Measurements from ENCODE around the gene AKR1B15. TPM values are rescaled to one million over a fixed set of nuclear protein-coding genes. Genes with fewer than 3 reads are reported as not detected.

Gene AKR1B15
- total and polyA plus RNA-seq, 9 of the 15 experiments (the other 6 are each of a cell fraction or from before 2014, with no cell fraction given), result not detected

- 2% methylated on average over 5 of the region's 5 CpGs for whole genome bisulfite sequencing (ENCODE audit: insufficient coverage, low coverage, missing lambda C conversion rate)
- H4K20me1 ChIP-seq (replicated peaks; ENCODE audit: control insufficient read depth, insufficient read depth, low read length), result no peaks in the 10 kb centered on the region
- BruUV-seq (replicated peaks), result no TSS peak
- no peak overlapping the region for H3K4me2 ChIP-seq (ENCODE audit: insufficient read depth, low read length)
- FAIRE-seq (no peak), DNase-seq (ENCODE audit: extremely low read depth in 1 of 4, low spot score in 3 of 4) (no peak), ATAC-seq (no peak)
- H3K4me3 ChIP-seq, result no peak overlapping the region
- H3K9me1 ChIP-seq (ENCODE audit: control insufficient read depth, insufficient read depth, low read length), result no peaks in the 10 kb centered on the region
- no peaks in the 10 kb centered on the region; a peak in 1 of 5 replicates for H3K4me1 ChIP-seq (replicated peaks in 1 of 2; ENCODE audit: control insufficient read depth in 2 of 2, insufficient read depth in 2 of 2, low read length in 2 of 2)
- ChIA-PET CTCF (ENCODE audit: low intra/inter-chr PET ratio) (no interaction called here), POLR2A (interaction anchor here (0.8 to 1.0 kb wide), 2 partner anchors 12 to 29 kb away, joined by 3 read pairs; no protein-coding TSS in a partner anchor)
- H2AFZ ChIP-seq (ENCODE audit: low read depth, low read length), result no peak overlapping the region
- H3K9me3 ChIP-seq (replicated peaks; ENCODE audit: control insufficient read depth, insufficient read depth, low read depth, low read length), result no peaks in the 10 kb centered on the region
- intact Hi-C loops (cut with micrococcal nuclease) (no loop called here), in situ Hi-C loops (cut with MboI) (no loop called here)
- no peak overlapping the region for H3K9ac ChIP-seq (ENCODE audit: insufficient read depth in 1 of 2, low read depth in 2 of 2, low read length in 2 of 2)
- H3K79me2 ChIP-seq (ENCODE audit: control insufficient read depth, insufficient read depth, low read length), result no peaks in the 10 kb centered on the region
- H3K27ac ChIP-seq (ENCODE audit: extremely low read depth, low read depth, low read length), result no peak overlapping the region
- H3K27me3 ChIP-seq (ENCODE audit: control insufficient read depth in 2 of 2, insufficient read depth in 2 of 2, low read length in 2 of 2), result peaks cover 4 to 29% of the 10 kb centered on the region in 2 experiments; a peak in 3 of 5 replicates
- H3K36me3 ChIP-seq (ENCODE audit: control insufficient read depth, insufficient read depth, low read length), result no peaks in the 10 kb centered on the region
- no peak for TF ChIP-seq ZNF124 (CRISPR knock-in tag; IDR thresholded peaks at IDR 0.05)
- TF ChIP-seq HMGXB4 (CRISPR knock-in tag; IDR thresholded peaks at IDR 0.05), result no peak
- no peak for TF ChIP-seq STAT6 (CRISPR knock-in tag; IDR thresholded peaks at IDR 0.05)
- TF ChIP-seq ZC3H11A (IDR thresholded peaks at IDR 0.05; ENCODE audit: low read depth, low read length), result no peak
- TF ChIP-seq ZNF57 (CRISPR knock-in tag; IDR thresholded peaks at IDR 0.05), result no peak
- no peak for TF ChIP-seq GTF2B (IDR thresholded peaks at IDR 0.05; ENCODE audit: extremely low read depth, insufficient read length)
- no peak for TF ChIP-seq NFE2 (IDR thresholded peaks at IDR 0.05; ENCODE audit: low read depth)
- TF ChIP-seq POLR2G (IDR thresholded peaks at IDR 0.05; ENCODE audit: low read depth, low read length), result no peak
- no peak for TF ChIP-seq ZNF717 (CRISPR knock-in tag; IDR thresholded peaks at IDR 0.05)
- TF ChIP-seq HIVEP1 (CRISPR knock-in tag; IDR thresholded peaks at IDR 0.05), result no peak
- TF ChIP-seq ZNF609 (CRISPR knock-in tag; IDR thresholded peaks at IDR 0.05; ENCODE audit: borderline replicate concordance), result no peak
Measured at GRCh38 chr7:134528749-134529148, 20.2 kb upstream of the AKR1B15 start.

All from K562 (cell line).